Skeletal muscle satellite cell (primary cell): Measurements from ENCODE around the gene SERPINA1.
"Not testable (repeated sequence)": the region's sequence is repeated elsewhere in the genome, so short reads cannot be mapped to it uniquely, and the experiment has no call there.

Experiments used
- H3K27me3 ChIP-seq: 2 replicates; pipeline ENCODE4 v1.7.0; 2013; ENCODE audit warnings: low read length; ENCODE audit not compliant: control insufficient read depth, insufficient read depth
- H3K36me3 ChIP-seq: 2 replicates; pipeline ENCODE4 v1.7.0; 2013; ENCODE audit warnings: mild to moderate bottlenecking, control low read depth, low read length; ENCODE audit not compliant: insufficient read depth
- H3K4me1 ChIP-seq: 2 replicates; pipeline ENCODE4 v1.7.0; 2013; ENCODE audit warnings: low read length; ENCODE audit not compliant: control insufficient read depth, insufficient read depth
- H3K4me2 ChIP-seq: 2 replicates; pipeline ENCODE4 v1.7.0; 2013; ENCODE audit warnings: mild to moderate bottlenecking, low read length
- H3K4me3 ChIP-seq: 2 replicates; pipeline ENCODE4 v1.7.0; 2013; ENCODE audit warnings: low read length
- H3K9ac ChIP-seq: 2 replicates; pipeline ENCODE4 v1.7.0; 2013; ENCODE audit warnings: mild to moderate bottlenecking, low read depth, low read length, moderate library complexity
- H3K9me3 ChIP-seq: replicated peaks from 2 replicates; pipeline ENCODE4 v1.7.0; 2013; ENCODE audit warnings: mild to moderate bottlenecking, control low read depth, low read length

Gene SERPINA1

DNA sequence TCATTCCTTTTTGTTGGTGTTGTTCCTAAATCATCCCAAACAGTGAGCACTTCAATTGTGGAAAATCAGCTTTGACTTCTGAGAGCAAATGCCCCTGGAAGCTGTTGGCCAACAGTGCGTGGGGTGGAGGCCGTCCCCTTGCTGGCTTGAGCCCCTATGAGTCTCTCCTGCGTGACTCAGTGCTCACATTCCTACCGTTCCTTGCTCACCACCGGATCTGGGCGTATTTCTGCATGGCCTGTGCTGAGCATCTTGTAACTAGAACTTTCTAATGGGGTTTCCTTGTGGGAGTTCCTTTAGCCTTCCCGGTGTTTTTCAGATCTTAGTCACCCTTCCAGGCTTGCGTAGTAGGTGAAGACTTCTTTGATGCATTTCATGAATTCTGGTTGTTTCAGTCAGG, 14.7 kb downstream of the SERPINA1 start:
- H3K9ac ChIP-seq = peak overlapping the region; percentile 33
- peaks cover 30% of the 10 kb centered on the region for H3K4me1 ChIP-seq
- no peak overlapping the region for H3K4me3 ChIP-seq
- no peaks in the 10 kb centered on the region for H3K27me3 ChIP-seq
- H3K9me3 ChIP-seq = no peaks in the 10 kb centered on the region
- peak overlapping the region; percentile 22 for H3K4me2 ChIP-seq
- no peaks in the 10 kb centered on the region for H3K36me3 ChIP-seq

- Histone ChIP-seq H3K27me3 (no peaks in the 10 kb centered on the region), H3K4me2 (no peak overlapping the region), H3K9me3 (no peaks in the 10 kb centered on the region), H3K4me1 (peaks cover 30% of the 10 kb centered on the region), H3K36me3 (no peaks in the 10 kb centered on the region), H3K4me3 (no peak overlapping the region), H3K9ac (no peak overlapping the region)
Observed at GRCh38 chr14:94372021-94372605, 16.3 kb downstream of the SERPINA1 start.

DNA sequence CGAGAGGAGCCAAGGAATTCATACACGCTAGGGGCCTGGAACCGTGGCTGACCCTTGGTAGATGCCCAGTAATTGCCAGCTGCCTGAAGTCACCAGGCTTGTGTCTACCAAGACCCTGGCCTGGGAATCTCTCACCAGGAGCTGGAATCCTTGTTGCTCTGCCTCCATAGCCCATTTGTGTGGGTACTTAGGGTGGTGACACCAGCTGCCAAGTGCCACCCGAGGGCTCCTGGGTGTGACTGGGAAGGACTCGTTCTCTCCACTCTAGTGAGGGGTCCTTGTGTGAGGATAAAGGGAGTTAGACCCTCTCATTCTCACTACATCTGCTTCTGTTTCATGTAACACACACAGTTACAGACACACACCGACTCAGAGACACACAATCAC, 17.9 kb downstream of the SERPINA1 start:
- Histone ChIP-seq H3K4me1 (peaks cover 29% of the 10 kb centered on the region), H3K36me3 (no peaks in the 10 kb centered on the region), H3K4me3 (no peak overlapping the region), H3K27me3 (no peaks in the 10 kb centered on the region), H3K9me3 (no peaks in the 10 kb centered on the region), H3K4me2 (no peak overlapping the region), H3K9ac (no peak overlapping the region)

DNA sequence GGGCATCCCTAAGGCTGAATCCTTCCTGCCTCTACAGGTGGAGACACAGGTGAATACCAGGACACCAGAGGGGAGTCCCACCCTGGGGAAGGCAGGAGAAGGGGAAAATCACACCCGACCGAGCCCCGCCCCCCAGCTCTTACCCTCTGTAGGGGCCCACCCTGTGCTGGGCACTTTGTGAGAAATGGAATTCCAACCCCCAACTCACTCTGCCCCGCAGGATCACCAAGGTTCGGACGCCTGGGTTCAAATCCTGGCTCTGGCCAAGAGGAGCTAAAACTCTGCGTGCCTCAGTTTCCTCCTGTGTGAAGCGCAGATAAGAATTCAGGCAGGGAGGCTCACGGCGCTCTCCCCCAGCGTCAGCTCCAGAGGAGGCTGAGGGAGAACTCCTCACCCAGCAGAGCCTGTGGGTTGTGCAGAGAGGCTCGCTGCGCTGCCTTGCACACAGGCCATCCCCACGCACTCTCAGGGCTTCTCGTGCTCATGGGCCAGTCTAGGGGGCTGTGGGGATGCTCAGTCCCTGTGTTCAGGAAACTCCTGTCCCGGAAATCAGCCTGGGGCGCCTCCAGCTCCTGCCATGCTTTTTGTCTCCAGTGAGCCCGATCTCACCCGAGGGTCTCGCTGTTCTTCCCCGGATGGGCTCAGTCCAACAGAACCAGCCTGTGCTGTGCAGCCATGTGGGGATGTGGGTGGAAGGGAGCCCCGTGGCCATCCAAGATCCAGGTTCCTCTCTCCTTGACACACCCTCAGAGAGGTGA, 18.5 kb downstream of the SERPINA1 start:
- not testable (repeated sequence) for H3K27me3 ChIP-seq

GRCh38 chr14:94368956-94369355, 19.4 kb downstream of the SERPINA1 start:
- no peak overlapping the region for H3K4me3 ChIP-seq
- no peak overlapping the region for H3K4me2 ChIP-seq
- H3K9me3 ChIP-seq = no peaks in the 10 kb centered on the region
- no peaks in the 10 kb centered on the region for H3K36me3 ChIP-seq
- no peaks in the 10 kb centered on the region for H3K27me3 ChIP-seq
- H3K4me1 ChIP-seq = peaks cover 14% of the 10 kb centered on the region
- no peak overlapping the region for H3K9ac ChIP-seq

More for the DNA sequence above, 18.5 kb downstream of the SERPINA1 start:
- not testable (repeated sequence) for H3K9me3 ChIP-seq, H3K36me3 ChIP-seq, H3K4me2 ChIP-seq, H3K9ac ChIP-seq, H3K4me3 ChIP-seq
- peaks cover 24% of the 10 kb centered on the region for H3K4me1 ChIP-seq

DNA sequence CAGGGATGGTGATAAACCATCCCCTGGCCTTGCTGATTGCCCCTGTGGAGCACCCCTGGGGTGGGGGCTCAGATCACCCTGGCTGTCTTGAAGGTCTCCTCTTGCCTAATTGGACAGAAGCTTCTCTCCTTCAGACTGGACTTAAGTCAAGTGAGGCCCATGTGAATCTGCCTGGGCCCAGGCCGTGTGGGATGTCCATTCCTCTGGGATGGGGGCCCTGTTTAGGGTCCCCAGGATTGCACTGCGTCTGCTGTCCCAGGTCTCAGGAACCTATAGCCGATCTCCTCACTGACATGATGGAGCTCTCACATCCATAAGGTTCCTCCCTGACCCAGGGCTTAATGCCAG, 20.2 kb downstream of the SERPINA1 start:
- Histone ChIP-seq H3K9me3 (no peaks in the 10 kb centered on the region), H3K9ac (no peak overlapping the region), H3K4me3 (no peak overlapping the region), H3K36me3 (no peaks in the 10 kb centered on the region), H3K4me2 (no peak overlapping the region), H3K27me3 (no peaks in the 10 kb centered on the region), H3K4me1 (peaks cover 9% of the 10 kb centered on the region)

GRCh38 chr14:94367347-94368242, 20.8 kb downstream of the SERPINA1 start:
- H3K27me3 ChIP-seq = no peaks in the 10 kb centered on the region
- H3K4me2 ChIP-seq = no peak overlapping the region
- H3K36me3 ChIP-seq = no peaks in the 10 kb centered on the region
- H3K4me3 ChIP-seq = no peak overlapping the region
- peaks cover 2% of the 10 kb centered on the region for H3K4me1 ChIP-seq
- H3K9ac ChIP-seq = no peak overlapping the region
- no peaks in the 10 kb centered on the region for H3K9me3 ChIP-seq

GRCh38 chr14:94366146-94366915, 22.1 kb downstream of the SERPINA1 start, which contains the start of gene SERPINA2:
Gene SERPINA2, minus strand, starts transcription at chr14:94366698.
- no peak within 1 kb of the TSS for H3K4me2 ChIP-seq
- no peaks in the 10 kb centered on the region for H3K27me3 ChIP-seq
- H3K9ac ChIP-seq = no peak within 1 kb of the TSS
- H3K4me1 ChIP-seq = no peaks in the 10 kb centered on the region
- H3K36me3 ChIP-seq = no peaks in the 10 kb centered on the region
- H3K9me3 ChIP-seq = no peaks in the 10 kb centered on the region
- no peak within 1 kb of the TSS for H3K4me3 ChIP-seq

DNA sequence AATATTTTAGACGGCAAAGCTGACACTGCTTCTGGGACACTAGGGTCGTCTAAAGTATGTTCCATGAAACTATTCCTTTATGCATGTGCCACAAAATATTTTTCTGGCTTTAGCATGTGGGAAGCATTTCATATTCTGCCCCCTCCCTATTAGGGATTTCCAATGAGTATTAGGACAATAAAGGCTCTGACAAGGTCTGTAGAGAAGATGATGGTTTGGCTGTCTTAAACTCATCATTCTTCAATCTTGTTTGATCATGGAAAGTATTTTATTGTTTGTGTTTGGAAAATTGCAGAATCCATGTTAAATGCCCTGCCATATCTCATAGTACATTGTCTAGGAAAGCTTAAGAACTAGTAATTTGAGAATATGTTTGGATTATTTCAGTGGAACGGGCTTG, 22.8 kb downstream of the SERPINA1 start:
- H3K4me1 ChIP-seq = no peaks in the 10 kb centered on the region
- no peaks in the 10 kb centered on the region for H3K36me3 ChIP-seq
- H3K9ac ChIP-seq = no peak overlapping the region
- H3K4me3 ChIP-seq = no peak overlapping the region
- no peaks in the 10 kb centered on the region for H3K27me3 ChIP-seq
- no peak overlapping the region for H3K4me2 ChIP-seq
- no peaks in the 10 kb centered on the region for H3K9me3 ChIP-seq

GRCh38 chr14:94364964-94365363, 23.4 kb downstream of the SERPINA1 start:
- H3K4me3 ChIP-seq = no peak overlapping the region
- H3K36me3 ChIP-seq = no peaks in the 10 kb centered on the region
- H3K9me3 ChIP-seq = no peaks in the 10 kb centered on the region

DNA sequence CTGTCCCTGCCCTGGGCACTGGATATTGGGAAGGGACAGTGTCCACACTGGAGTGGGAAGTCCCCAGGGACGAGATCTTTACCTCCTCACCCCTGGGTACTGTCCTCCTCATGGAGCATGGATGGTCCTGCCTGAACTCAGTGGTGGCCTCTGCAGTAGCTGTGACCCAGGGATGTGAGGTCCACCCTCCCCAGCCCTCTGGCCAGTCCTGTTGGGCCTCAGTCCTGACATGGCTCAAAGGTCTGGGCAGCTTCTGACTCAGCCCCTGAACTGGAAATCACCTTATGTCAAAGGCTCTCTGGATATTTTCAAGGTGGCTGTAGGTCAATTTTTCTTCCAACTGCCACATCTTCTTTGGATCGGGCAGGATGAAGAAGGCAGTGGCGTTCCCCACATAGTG, 24.4 kb downstream of the SERPINA1 start:
- Histone ChIP-seq H3K36me3 (no peaks in the 10 kb centered on the region), H3K4me1 (no peaks in the 10 kb centered on the region), H3K27me3 (no peaks in the 10 kb centered on the region), H3K9ac (no peak overlapping the region), H3K9me3 (no peaks in the 10 kb centered on the region), H3K4me3 (no peak overlapping the region), H3K4me2 (no peak overlapping the region)

More at GRCh38 chr14:94364964-94365363, 23.4 kb downstream of the SERPINA1 start:
- Histone ChIP-seq H3K27me3 (no peaks in the 10 kb centered on the region), H3K4me1 (no peaks in the 10 kb centered on the region), H3K4me2 (no peak overlapping the region), H3K9ac (no peak overlapping the region)
